ENCODE measurements around the gene RNF150.

Gene RNF150

DNA sequence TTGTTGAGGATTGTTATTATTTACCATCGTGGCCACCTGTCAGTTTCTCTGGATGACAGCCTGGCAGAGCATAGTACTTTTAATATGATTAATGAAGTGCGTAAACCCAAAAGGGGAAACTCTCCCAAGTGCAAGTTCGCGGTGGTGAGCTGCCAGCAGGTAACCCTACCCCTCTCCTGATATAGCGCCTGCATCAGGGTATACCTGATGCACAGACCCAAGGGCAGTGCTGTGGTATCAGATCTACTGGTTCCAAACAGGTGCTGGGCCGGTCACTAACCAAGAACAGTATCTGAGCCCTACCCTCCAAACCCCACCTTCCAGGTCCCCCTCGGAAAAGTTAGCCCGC lies 1.6 kb downstream of the RNF150 start:
- no peak for DNase-seq (ENCODE audit: low read depth)

GRCh38 chr4:141130947-141131605 lies 2.2 kb downstream of the RNF150 start:
- DNase-seq (ENCODE audit: low read depth): no peak

DNA sequence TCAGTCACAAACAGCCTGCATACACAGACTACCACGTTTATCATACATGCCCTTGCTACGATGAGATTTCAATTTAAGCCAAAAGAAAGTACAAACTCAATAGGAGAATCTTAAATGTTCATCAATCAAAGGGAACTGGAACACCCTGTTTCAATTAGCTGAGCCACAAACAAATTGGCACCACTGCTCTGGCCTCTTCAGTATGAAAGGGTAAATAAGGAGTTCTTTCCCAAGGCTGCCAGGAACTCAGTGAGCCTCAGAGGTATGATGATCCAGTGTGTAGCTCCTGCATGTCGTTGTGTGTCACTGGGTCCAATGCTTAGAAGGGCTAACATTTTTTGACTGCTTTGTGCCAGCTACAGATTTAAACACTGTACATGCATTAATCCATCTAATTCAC lies 5.4 kb downstream of the RNF150 start:
- DNase-seq (ENCODE audit: low read depth): no peak

GRCh38 chr4:141126769-141127168 lies 6.5 kb downstream of the RNF150 start:
- DNase-seq (ENCODE audit: low read depth): no peak

DNA sequence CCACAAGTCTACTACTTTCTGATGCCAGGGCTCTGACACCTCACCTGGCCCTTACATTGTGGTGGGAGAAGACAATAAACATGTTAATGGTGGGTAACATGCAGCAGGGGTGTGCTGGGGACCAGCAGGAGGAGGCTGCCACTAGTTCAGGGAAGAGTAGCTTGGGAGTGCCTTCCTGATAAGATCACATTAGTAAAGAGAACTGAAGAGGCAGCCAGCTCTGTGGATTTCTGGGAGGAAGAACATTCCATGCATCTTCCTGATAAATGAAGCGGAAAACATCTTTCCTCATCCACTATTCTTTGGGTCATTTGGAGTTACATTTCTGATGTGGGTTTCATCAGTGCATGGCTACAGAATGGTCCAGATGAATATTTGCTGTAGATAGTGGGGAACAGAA lies 9.0 kb downstream of the RNF150 start:
- no peak for DNase-seq (ENCODE audit: low read depth)

DNA sequence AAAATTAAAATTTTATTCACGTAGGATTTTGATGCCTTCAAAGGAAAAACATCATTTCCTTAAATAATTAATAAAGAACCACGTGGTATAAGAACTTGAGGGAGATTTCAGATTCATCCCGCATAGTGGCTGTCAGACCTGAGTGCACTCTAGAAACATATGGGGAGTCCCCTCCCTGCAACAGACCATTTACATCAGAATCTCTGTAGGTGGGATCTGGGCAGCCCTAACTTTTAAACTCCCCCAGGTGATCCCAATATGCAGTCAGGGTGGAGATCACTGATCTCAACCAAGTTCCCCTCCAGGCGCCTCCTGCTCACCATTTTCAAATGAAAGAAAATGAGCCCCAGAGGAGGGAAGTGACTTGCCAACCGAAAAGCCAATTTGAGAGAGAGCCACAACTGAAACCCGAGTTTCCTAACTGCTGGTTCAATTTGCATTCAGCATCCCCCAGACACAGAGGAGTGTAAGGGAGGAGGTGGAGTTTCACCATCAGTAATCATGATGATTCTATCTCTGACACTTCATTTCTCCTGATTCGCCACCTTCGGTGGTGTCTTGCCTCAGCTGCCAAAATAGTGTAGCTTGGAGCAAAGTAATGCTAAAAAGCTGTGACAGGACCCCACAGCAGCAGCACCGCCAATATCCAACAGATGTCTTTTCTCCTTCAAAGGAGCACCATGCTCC lies 11.4 kb downstream of the RNF150 start:
- DNase-seq (ENCODE audit: low read depth): no peak

- DNase-seq (ENCODE audit: low read depth): no peak
Observed at GRCh38 chr4:141121101-141121500, 12.2 kb downstream of the RNF150 start.

DNA sequence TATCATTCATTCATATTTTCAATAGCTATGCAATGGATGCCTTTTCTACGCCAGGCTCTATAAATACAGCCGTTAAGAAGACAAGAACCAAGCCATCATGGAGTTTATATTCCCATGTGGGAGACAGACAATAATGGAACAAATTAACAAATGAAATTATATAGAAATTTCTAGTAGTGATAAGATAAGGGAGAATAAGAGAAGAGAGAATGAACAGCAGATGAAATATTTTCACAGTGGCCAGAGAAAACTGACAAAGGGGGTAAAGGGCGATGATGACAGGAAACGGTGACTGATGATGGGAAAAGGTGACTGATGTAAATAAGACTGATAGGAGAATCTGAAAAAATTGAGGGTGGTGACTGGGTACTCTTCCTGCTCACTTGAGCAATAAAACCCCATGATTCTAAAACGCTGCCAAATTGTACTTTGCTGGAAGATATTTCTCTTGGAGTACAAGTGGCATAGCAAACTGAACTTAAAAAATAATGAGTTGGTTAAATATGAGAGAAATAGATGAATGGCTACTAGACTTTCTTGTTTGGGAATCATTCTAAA lies 13.2 kb downstream of the RNF150 start:
- no peak for DNase-seq (ENCODE audit: low read depth)

GRCh38 chr4:141119071-141119470 lies 14.2 kb downstream of the RNF150 start:
- DNase-seq (ENCODE audit: low read depth): no peak

GRCh38 chr4:141118381-141118780 lies 14.9 kb downstream of the RNF150 start:
- no peak for DNase-seq (ENCODE audit: low read depth)

DNA sequence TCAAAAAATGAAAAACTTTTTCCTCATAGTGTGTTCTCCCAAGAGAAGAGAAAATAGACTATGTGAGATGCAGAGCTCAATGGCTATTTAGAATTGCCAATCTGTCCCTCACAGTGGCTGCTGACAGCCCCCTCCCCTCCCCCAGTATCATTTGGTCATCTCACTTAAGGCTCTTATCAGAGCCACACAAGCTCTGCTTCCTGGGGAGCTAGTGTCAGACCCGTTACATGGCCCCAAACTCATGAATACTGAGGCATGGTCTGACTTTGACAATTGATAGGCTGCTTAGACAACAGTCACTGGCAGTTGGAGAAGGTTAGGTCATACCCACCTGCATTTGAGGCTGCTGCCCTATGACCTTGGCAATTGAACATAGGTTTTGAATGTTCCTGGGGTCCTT lies 15.3 kb downstream of the RNF150 start:
- DNase-seq (ENCODE audit: low read depth): no peak

GRCh38 chr4:141109983-141110382 lies 23.3 kb downstream of the RNF150 start:
- no peak for DNase-seq (ENCODE audit: low read depth)

- DNase-seq (ENCODE audit: low read depth): no peak
Observed at GRCh38 chr4:141107927-141108326, 25.3 kb downstream of the RNF150 start.

DNA sequence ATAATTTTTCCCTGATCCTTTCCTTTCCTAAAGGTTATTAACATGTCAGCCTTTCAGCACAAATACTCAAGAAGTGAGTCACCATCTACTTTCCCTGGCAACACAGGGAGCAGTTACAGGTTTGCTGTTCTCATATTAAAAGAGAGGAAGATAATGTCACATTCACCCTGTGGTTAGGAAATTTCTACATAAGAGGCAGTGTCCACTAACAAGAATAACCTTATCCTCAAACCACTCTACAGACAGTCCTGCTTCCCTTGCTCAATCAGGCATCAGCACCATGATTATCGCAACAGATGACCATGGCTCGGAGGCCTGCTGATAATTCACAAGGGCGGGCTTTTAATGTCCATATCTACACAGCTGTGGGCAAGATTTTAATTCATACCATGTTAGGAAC lies 30.9 kb downstream of the RNF150 start:
- DNase-seq (ENCODE audit: low read depth): no peak

GRCh38 chr4:141101511-141101910 lies 31.8 kb downstream of the RNF150 start:
- DNase-seq (ENCODE audit: low read depth): no peak

- no peak for DNase-seq (ENCODE audit: low read depth)
Observed at GRCh38 chr4:141099326-141099725, 33.9 kb downstream of the RNF150 start.

- DNase-seq (ENCODE audit: low read depth): no peak
Observed at GRCh38 chr4:141098163-141098562, 35.1 kb downstream of the RNF150 start.

GRCh38 chr4:141090473-141090872 lies 42.8 kb downstream of the RNF150 start:
- no peak for DNase-seq (ENCODE audit: low read depth)

- DNase-seq (ENCODE audit: low read depth): no peak
Observed at GRCh38 chr4:141081921-141082395, 51.3 kb downstream of the RNF150 start.

DNA sequence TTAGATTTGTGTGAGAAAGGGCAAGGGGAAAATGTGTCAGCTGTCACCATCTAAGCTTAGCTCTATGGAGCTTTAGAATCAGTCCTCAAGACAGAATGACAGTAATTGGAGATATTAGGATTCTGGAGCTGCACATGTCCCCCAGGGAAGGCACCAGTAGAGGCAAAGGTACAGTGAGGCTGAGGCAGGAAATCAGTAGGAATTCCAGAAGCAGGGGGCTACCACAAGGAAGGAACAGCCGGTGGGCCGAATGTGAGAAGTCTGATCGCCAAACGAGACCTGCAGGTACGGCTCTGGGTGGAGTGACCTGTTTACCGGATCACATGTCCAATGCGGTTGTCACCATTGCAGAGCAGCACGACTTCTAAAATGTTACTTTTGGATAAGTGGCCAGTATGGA lies 52.6 kb downstream of the RNF150 start:
- DNase-seq (ENCODE audit: low read depth): no peak

DNA sequence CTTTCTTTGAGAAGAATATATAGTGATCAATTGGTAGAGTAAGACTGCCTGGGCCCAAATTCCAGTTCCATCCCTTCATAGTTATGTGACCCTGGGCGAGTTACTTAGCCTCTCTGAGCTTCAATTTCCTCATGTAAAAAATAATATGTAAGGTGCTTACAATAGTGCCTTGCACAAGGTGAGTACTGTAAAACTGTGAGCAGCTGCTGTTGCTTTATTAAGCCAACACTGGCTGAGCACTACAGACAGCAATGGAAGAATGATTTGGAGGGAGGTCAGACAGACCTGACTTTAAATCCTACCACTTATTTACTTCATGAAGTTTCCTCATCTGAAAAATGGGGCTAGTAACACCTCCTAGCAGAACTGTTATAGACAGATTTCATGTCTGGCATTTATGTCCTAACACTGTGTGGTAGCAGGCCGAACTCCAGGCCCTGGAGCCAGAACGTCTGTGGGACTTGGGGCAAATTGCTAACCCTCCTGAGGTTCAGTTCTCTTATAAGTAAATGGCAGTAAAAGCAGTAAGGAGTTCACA lies 53.8 kb downstream of the RNF150 start:
- DNase-seq (ENCODE audit: low read depth): no peak

DNA sequence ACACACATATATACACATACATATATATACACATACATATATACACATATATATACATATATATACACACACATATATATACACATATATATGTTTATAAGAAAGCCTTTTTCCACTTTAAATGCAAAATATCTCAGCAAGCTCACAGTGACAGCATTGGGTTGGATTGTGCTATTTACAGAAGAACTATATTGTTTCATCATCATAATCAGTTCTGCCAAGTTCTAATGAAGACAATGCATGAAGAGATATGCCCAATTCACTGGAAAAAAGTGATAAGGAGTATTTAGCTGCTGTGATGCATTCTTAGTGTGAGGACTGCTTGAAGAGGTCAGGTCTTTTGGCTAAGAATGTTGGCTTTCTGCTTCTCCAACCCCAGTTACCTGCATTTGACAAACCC lies 54.4 kb downstream of the RNF150 start:
- DNase-seq (ENCODE audit: low read depth): no peak

GRCh38 chr4:141077611-141078225 lies 55.6 kb downstream of the RNF150 start:
- no peak for DNase-seq (ENCODE audit: low read depth)

All from stimulated activated CD8-positive, alpha-beta memory T cell treated with anti-CD3 and anti-CD28 coated beads, Interleukin-15, amount 100 ng/mL, for 24 hours (primary cell).